Measurements from ENCODE around the gene ROCK2.

Gene ROCK2

DNA sequence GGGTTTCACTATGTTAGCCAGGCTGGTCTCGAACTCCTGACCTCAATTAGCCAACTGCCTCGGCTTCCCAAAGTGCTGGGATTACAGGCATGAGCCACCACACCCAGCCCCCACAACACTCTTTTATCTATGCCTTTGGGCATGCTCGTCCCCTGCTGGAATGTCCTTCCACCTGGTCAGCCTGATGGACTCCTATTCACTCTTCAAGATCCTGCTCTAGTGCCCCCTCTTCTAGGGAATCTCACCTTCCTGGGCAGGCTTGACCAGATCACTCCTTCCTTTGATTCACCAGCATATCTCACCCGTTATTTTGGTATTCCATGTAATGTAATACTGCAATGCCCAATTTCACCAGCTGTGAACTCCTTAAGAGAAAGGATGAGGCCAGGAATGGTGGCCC lies 203.1 kb downstream of the ROCK2 start:
- no peak for DNase-seq (ENCODE audit: low read depth in 2 of 2)
- TF ChIP-seq, protein P1, sequence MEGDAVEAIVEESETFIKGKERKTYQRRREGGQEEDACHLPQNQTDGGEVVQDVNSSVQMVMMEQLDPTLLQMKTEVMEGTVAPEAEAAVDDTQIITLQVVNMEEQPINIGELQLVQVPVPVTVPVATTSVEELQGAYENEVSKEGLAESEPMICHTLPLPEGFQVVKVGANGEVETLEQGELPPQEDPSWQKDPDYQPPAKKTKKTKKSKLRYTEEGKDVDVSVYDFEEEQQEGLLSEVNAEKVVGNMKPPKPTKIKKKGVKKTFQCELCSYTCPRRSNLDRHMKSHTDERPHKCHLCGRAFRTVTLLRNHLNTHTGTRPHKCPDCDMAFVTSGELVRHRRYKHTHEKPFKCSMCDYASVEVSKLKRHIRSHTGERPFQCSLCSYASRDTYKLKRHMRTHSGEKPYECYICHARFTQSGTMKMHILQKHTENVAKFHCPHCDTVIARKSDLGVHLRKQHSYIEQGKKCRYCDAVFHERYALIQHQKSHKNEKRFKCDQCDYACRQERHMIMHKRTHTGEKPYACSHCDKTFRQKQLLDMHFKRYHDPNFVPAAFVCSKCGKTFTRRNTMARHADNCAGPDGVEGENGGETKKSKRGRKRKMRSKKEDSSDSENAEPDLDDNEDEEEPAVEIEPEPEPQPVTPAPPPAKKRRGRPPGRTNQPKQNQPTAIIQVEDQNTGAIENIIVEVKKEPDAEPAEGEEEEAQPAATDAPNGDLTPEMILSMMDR (IDR thresholded peaks at IDR 0.05; ENCODE audit: low read depth, low read length): no peak
- no peak overlapping the region for H3K4me3 ChIP-seq (replicated peaks in 1 of 2; ENCODE audit: low read depth in 2 of 2, low read length in 2 of 2)

DNA sequence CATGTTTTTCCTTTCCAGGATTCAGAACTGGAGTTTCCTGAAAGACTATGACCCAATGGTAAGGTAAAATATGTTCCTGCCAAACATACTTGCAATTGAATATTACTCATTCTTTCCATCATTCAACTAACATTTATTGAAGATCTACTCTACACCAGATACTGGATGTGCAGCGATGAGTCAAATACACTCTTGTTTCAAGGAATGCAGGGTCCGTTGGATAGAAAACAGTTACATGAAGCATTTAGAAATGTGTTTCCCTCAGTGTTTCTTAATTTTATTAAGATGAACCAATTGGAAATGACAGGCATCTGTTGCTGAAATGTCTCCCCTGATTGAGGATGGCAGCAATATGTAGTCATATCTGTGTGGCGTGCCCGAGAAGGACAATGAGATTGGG lies 203.9 kb downstream of the ROCK2 start:
- TF ChIP-seq, protein P1 (IDR thresholded peaks at IDR 0.05; ENCODE audit: low read depth, low read length): no peak
- DNase-seq (ENCODE audit: low read depth in 2 of 2): peak; percentile 13 to 39
- no peak overlapping the region for H3K4me3 ChIP-seq (replicated peaks in 1 of 2; ENCODE audit: low read depth in 2 of 2, low read length in 2 of 2)

- no peak overlapping the region for H3K4me3 ChIP-seq (replicated peaks in 1 of 2; ENCODE audit: low read depth in 2 of 2, low read length in 2 of 2)
These were observed 210.1 kb downstream of the ROCK2 start for GRCh38 chr2:11134349-11134748.

GRCh38 chr2:11133936-11134320 lies 210.5 kb downstream of the ROCK2 start:
- no peak overlapping the region for H3K4me3 ChIP-seq (replicated peaks in 1 of 2; ENCODE audit: low read depth in 2 of 2, low read length in 2 of 2)
- TF ChIP-seq, protein P1 (IDR thresholded peaks at IDR 0.05; ENCODE audit: low read depth, low read length): no peak

More at GRCh38 chr2:11134349-11134748, 210.1 kb downstream of the ROCK2 start:
- DNase-seq (ENCODE audit: low read depth in 2 of 2): no peak
- TF ChIP-seq, protein P1 (IDR thresholded peaks at IDR 0.05; ENCODE audit: low read depth, low read length): no peak

DNA sequence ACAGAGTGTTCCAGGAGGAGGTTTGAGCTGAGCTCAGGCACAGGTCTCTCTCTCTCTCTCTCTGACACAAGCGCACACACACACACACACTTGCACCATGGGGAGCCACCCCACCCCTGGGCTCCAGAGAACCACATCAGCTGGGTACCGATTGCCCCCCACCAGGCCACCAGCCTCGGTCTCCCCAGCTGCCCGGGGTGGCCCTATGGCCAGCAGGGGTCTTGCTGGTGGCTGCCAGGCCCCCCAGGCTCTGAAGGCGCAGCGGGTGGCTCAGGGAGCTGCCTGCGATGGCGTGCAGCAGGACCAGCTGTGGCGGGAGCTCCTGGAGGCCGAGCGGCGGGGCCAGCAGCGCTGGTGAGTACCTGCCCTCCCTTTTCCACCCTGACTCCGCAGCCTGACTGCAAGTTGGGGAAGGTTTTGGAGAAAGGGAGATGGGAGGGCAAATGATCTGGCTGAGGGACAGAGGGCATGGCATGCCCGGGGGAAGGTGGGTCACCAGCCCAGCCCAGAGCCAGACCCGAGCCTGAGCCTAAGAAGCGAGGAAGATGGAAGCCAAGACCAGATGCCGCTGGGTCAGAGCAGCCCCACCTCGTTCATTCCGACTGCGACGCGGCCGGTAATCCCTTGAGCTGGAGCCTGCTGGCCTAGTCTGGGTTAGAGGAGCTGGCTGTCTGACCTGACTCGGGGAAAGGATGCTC lies 211.0 kb downstream of the ROCK2 start:
- peak in 1 of 2 donors; percentile 11 for DNase-seq (ENCODE audit: low read depth in 2 of 2)
- TF ChIP-seq, protein P1 (IDR thresholded peaks at IDR 0.05; ENCODE audit: low read depth, low read length): no peak
- peak overlapping the region; percentile 50 to 59 for H3K4me3 ChIP-seq (replicated peaks in 1 of 2; ENCODE audit: low read depth in 2 of 2, low read length in 2 of 2)

More at GRCh38 chr2:11133936-11134320, 210.5 kb downstream of the ROCK2 start:
- DNase-seq (ENCODE audit: low read depth in 2 of 2): no peak

DNA sequence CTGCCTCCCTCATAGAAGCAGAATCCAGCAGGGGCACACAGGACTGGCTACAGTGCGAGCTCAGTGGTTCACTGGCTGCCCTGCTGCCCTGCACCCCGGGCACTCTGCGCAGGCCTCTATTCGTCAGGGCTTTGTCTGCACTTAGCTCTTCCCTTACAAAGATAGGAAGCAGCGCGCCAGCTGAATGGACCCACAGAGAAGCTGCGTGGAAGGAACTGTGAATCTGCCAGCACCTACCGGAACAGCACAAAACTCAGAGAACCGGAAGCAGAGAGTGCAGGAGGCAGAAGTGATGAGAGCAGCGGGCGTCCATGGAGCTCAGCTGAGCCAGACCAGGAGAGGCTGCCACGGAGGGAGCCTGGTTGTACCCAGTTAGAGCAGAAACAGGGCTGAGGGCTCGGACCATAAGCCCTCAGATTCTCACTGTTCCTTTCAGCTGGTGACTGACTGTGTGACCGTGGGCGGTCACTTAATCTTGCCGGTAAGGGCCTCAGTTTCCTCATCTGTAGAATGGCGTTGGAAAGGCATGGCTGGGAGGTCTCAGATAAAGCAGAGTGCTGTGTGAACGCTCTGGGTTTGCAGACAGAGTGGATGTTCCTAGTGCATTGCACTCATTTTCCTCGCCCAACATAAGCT lies 212.3 kb downstream of the ROCK2 start:
- peak overlapping the region in 1 of 2 donors; percentile 50 for H3K4me3 ChIP-seq (replicated peaks in 1 of 2; ENCODE audit: low read depth in 2 of 2, low read length in 2 of 2)
- no peak for DNase-seq (ENCODE audit: low read depth in 2 of 2)
- TF ChIP-seq, protein P1 (IDR thresholded peaks at IDR 0.05; ENCODE audit: low read depth, low read length): no peak
